Thyroid gland (tissue), 4 donors: Measurements from ENCODE around the gene CCDC187. TPM values are rescaled to one million over a fixed set of nuclear protein-coding genes. Genes with fewer than 3 reads are reported as not detected.
"Not testable (repeated sequence)": the region's sequence is repeated elsewhere in the genome, so short reads cannot be mapped to it uniquely, and the experiment has no call there.

Experiments
- DNase-seq, 2 donors: peaks; one replicate each; pipeline ENCODE4 v3.0.0-alpha.2; 2019
- H3K27ac ChIP-seq, 3 donors: fragments of 200-600 bp; sonication (generic); 1 replicate in 2 of 3; 2 replicates in 1 of 3; pipeline ENCODE4 v1.5.1; 2016 to 2019; ENCODE audit warnings: mild to moderate bottlenecking in 1 of 3, moderate library complexity in 1 of 3
- H3K27me3 ChIP-seq: fragments of 200-600 bp; sonication (generic); one replicate; pipeline ENCODE4 v1.5.1; 2019
- H3K36me3 ChIP-seq, 2 donors: fragments of 200-600 bp; sonication (generic); one replicate each; pipeline ENCODE4 v1.5.1; 2016 to 2019
- H3K4me1 ChIP-seq, 2 donors: fragments of 200-600 bp; sonication (generic); one replicate each; pipeline ENCODE4 v1.5.1; 2017 to 2019
- H3K4me3 ChIP-seq, 3 donors: fragments of 200-600 bp; sonication (generic); replicated peaks in 1 of 3; 1 replicate in 2 of 3; 2 replicates in 1 of 3; pipeline ENCODE4 v1.5.1; 2016; ENCODE audit warnings: mild to moderate bottlenecking in 1 of 3
- H3K9me3 ChIP-seq: fragments of 200-600 bp; sonication (generic); one replicate; pipeline ENCODE4 v1.5.1; 2017
- POLR2A ChIP-seq, 2 donors: fragments of 450-650 bp; IDR thresholded peaks; one replicate each; pipeline ENCODE4 v1.6.1; 2017; ENCODE audit warnings: antibody characterized with exemption in 2 of 2, mild to moderate bottlenecking in 2 of 2, moderate library complexity in 1 of 2
- WGBS, 2 donors: methylation state at CpG; one replicate each; pipeline ENCODE4 v1.1.5; 2017; 5-methylcytosine and 5-hydroxymethylcytosine counted together
- intact Hi-C: fragments of 100-400 bp; cut with DNase I; formaldehyde crosslinking; loops from one replicate; pipeline ENCODE4 v1.15.1; 2023
- total RNA-seq, 4 donors: library from RNA; depleted of rRNA; stranded (reverse); fragments of >200 nt; gene quantifications; one replicate each; pipeline ENCODE4 v1.2.3, GENCODE V29; 2016
- TF ChIP-seq, protein P1 (sequence below), 6 experiments: fragments of 200-600 bp in 3 of 6; fragments of 450-650 bp in 3 of 6; sonication (generic) in 3 of 6; IDR thresholded peaks; one replicate each; pipeline ENCODE4 v1.5.1; 2016 to 2019; ENCODE audit warnings: antibody characterized with exemption in 6 of 6, mild to moderate bottlenecking in 2 of 6, inconsistent platforms in 1 of 6, moderate library complexity in 1 of 6

The CCDC187 gene
- total RNA-seq, 4 donors from 2014 or later = 5.2 to 9.1 (median 6.2) TPM

DNA sequence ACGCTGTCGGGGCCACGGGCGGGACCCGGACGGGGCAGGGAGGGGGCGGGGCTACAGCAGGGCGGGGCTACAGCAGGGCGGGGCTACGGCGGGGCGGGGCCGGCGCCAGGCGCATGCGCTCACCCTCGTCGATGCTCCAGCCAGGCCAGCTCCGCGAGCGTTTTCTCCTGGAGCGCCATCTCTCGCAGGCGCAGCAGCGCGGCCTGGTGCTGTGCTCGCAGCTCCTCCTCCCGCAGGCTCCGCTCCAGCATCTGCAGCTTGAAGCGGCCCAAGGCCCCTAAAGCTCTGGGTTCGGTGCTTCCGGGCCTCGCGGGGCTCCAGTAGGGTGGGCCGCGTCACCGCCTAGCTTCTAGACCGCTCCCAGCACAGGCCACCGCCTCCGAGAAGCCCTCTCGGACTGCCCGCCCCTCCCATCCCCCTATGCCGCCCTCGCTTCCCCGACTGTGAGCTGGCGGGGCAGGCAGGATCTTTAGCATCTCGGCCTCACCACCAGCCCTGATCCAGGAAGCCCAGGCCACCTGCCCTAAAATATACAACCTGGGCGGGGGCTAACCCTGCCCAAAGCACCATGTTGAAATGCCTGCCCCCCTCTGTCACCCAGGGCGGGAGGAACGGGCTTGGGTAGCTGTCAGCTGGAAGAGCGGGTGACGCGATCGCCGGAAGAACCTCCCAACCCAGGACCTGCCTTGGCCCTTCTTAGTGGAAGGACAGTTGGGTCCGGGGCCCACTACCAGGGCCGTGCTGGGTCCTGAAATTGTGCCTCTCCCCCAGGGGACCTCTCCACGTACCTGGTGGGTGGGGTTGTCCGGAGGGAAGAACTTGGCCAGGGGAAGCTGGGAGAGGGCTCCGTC, 36.4 kb downstream of the CCDC187 start:
- DNase-seq = peak; percentile 66 to 71
- Histone ChIP-seq H3K36me3 (no peaks in the 10 kb centered on the region), H3K4me3 (peak overlapping the region in 1 of 3 donors; percentile 28), H3K27me3 (no peaks in the 10 kb centered on the region), H3K9me3 (no peaks in the 10 kb centered on the region), H3K27ac (no peak overlapping the region), H3K4me1 (peaks cover 4 to 9% of the 10 kb centered on the region in 2 donors)
- intact Hi-C loops = no loop called here
- TF ChIP-seq, protein P1, sequence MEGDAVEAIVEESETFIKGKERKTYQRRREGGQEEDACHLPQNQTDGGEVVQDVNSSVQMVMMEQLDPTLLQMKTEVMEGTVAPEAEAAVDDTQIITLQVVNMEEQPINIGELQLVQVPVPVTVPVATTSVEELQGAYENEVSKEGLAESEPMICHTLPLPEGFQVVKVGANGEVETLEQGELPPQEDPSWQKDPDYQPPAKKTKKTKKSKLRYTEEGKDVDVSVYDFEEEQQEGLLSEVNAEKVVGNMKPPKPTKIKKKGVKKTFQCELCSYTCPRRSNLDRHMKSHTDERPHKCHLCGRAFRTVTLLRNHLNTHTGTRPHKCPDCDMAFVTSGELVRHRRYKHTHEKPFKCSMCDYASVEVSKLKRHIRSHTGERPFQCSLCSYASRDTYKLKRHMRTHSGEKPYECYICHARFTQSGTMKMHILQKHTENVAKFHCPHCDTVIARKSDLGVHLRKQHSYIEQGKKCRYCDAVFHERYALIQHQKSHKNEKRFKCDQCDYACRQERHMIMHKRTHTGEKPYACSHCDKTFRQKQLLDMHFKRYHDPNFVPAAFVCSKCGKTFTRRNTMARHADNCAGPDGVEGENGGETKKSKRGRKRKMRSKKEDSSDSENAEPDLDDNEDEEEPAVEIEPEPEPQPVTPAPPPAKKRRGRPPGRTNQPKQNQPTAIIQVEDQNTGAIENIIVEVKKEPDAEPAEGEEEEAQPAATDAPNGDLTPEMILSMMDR (IDR thresholded peaks at IDR 0.05) = peak in 1 of 6 experiments; percentile 13
- peak in 1 of 2 donors; percentile 36 for TF ChIP-seq POLR2A (IDR thresholded peaks at IDR 0.05)
- WGBS, 2 donors = 11 to 28% methylated on average over 20 to 38 of the region's 60 CpGs

DNA sequence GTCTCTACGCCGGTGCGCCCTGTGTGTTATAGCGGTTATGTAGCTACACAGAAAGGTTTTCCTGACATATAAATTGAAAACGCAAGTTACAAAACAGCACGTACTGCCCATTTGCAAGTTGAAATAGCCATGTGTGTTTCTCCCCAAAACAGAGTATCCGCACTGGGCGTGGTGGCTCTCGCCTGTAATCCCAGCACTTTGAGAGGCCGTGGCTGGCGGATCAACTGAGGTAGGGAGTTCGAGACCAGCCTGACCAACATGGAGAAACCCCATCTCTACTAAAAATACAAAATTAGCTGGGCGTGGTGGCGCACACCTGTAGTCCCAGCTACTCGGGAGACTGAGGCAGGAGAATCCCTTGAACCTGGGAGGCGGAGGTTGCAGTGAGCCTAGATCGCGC, 37.3 kb downstream of the CCDC187 start:
- H3K9me3 ChIP-seq, H3K36me3 ChIP-seq, H3K27ac ChIP-seq, H3K27me3 ChIP-seq, DNase-seq, H3K4me1 ChIP-seq, intact Hi-C loops: not testable (repeated sequence)
- peak overlapping the region in 1 of 3 donors; percentile 28 for H3K4me3 ChIP-seq
- WGBS, 2 donors = 92 to 93% methylated on average over 18 of the region's 18 CpGs

DNA sequence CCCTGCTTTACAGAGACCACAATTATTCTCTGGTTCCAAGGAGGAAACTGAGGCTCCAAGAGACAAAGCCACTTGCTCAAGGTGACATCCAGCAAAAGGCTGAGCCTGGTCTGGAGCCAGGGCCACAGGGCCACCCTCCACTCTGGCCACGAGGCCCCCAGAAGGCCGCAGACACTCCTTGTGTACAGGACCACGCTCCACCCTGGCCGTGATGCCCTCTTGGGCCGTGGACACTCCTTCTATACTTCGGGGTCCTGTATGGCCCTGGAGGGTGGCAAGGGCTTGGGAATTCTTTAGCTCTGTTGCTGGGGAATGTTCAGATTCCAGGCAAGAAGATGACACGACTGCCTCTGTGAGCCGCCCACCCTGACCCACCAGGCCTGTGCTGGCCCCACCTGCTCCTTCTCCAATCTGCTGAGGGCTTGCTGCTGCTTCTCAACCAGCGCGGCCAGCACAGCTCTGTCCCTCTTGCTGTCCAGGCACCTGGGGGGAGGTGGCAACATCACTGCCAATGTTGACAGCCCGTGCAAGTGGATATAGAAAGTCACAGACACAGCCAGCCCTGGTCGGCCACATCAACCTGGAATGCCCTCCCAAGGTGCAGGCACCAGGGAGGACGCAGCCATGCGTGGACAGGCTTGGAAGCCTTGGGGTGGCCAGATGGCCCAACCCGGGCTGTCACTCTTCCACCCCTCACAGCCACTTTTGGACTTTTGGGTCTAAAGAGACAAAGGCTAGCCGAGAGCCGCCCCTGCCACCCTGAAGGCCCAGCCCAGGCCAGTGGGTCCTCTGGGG, 38.1 kb downstream of the CCDC187 start:
- Histone ChIP-seq H3K27ac (no peak overlapping the region), H3K27me3 (no peaks in the 10 kb centered on the region), H3K9me3 (no peaks in the 10 kb centered on the region), H3K36me3 (no peaks in the 10 kb centered on the region), H3K4me3 (no peak overlapping the region), H3K4me1 (peaks cover 4 to 9% of the 10 kb centered on the region in 2 donors)
- WGBS, 2 donors = 97% methylated on average over 11 to 12 of the region's 17 CpGs
- no peak for DNase-seq
- intact Hi-C loops = no loop called here
- TF ChIP-seq, protein P1 (IDR thresholded peaks at IDR 0.05) = no peak
- TF ChIP-seq POLR2A (IDR thresholded peaks at IDR 0.05) = no peak

DNA sequence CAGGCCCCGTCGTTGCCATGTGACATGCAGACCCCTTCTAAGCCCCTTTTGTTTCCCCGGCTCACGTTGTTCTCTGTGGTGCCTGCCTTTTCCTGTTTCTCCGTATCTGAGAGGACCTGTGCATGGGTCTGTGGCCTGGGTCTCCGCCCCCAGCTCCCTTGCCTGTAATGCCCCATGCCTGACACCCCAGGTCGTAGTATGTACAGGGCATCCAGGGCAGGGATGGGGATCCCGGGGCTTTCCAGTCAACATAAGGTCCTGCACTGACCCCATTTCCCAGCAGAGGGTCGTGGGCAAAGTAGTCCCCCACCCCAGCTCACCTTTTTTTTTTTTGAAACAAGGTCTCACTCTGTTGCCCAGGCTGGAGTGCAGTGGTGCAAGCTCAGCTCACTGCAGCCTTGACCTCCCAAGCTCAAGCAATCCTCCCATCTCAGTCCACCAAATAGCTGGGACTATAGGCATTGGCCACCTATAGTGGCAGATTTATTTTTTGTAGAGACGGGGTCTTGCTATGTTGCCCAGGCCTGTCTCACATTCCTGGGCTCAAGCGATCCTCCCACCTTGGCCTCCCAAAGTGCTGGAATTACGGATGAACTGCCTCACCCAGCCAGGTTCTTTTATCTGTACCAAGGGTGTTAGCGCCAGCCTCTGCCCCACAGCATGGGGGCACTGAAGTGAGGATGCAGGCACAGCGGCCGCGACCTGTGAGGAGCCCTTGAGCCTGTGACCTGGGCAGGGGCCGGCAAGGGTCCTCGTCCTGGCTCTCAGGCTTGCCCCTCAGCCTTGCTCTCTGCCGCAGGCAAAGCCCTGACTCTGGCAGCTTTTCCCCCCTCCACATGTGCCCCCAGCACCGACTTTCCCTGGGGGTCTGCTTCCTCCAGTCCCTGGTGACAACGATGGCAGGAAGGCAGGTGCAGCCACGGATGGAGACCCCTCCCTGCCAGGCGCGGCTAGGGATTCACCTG, 39.2 kb downstream of the CCDC187 start:
- Histone ChIP-seq H3K36me3 (no peaks in the 10 kb centered on the region), H3K9me3 (no peaks in the 10 kb centered on the region), H3K4me1 (peaks cover 4 to 9% of the 10 kb centered on the region in 2 donors), H3K27me3 (no peaks in the 10 kb centered on the region), H3K27ac (no peak overlapping the region), H3K4me3 (no peak overlapping the region)
- intact Hi-C loops = no loop called here
- WGBS, 2 donors = 79 to 87% methylated on average over 15 to 23 of the region's 24 CpGs
- no peak for DNase-seq
- no peak for TF ChIP-seq POLR2A (IDR thresholded peaks at IDR 0.05)
- TF ChIP-seq, protein P1 (IDR thresholded peaks at IDR 0.05) = no peak

DNA sequence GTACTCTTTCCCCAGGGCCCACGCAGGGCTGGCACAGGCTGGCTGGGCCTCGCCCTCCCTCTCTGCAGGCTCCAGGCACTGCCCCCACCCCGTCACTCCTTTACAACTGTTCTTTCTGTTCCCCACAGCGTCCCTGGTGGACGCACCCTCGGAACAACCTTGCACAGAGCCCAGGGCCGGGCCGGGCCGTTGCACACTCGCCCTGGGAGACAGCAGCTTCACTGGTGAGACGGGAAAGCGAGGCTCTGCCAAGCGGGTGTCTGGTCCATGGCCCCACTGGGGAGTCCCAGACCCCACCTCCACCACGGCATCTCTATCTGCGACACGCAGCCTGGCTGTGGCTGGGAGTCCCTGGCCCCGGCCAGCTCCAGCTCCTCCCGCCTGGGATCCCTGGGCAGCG, 39.9 kb downstream of the CCDC187 start:
- Histone ChIP-seq H3K4me1 (peaks cover 4 to 9% of the 10 kb centered on the region in 2 donors), H3K4me3 (no peak overlapping the region), H3K9me3 (no peaks in the 10 kb centered on the region), H3K36me3 (no peaks in the 10 kb centered on the region), H3K27me3 (no peaks in the 10 kb centered on the region), H3K27ac (no peak overlapping the region)
- intact Hi-C loops = no loop called here
- no peak for DNase-seq
- TF ChIP-seq POLR2A (IDR thresholded peaks at IDR 0.05) = no peak
- TF ChIP-seq, protein P1 (IDR thresholded peaks at IDR 0.05) = no peak
- WGBS, 2 donors = 86 to 88% methylated on average over 19 of the region's 19 CpGs
